HG03060 (cell line): ENCODE measurements around the gene PPP2R2B.

Experiments used
- ATAC-seq: cut with Tn5 transposase; IDR thresholded peaks from one replicate; pipeline ENCODE4 v1.9.1; 2021; ENCODE audit warnings: low read depth, moderate number of reproducible peaks; ENCODE audit not compliant: unreplicated experiment

Gene PPP2R2B

GRCh38 chr5:146789712-146790653, 88.6 kb downstream of the PPP2R2B start:
- no peak for ATAC-seq

DNA sequence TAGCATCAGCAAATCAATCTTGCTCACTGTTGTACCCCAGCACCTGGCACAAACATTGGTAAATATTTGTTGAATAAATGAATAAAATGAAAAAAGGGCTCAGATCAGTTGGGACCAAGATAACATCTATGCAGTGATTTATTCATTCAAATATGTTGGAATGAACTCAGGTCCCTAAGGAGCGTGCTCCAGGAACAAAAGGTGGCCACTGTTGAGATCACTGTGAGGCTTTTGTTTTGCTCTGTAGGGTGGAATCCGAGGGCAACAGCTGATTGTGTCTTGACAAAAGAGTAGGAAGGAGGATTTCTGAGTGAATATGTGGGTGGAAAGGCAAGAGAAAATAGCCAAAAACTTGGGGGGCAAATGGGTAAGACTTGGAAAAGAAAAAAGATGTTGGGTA, 89.7 kb downstream of the PPP2R2B start:
- no peak for ATAC-seq

DNA sequence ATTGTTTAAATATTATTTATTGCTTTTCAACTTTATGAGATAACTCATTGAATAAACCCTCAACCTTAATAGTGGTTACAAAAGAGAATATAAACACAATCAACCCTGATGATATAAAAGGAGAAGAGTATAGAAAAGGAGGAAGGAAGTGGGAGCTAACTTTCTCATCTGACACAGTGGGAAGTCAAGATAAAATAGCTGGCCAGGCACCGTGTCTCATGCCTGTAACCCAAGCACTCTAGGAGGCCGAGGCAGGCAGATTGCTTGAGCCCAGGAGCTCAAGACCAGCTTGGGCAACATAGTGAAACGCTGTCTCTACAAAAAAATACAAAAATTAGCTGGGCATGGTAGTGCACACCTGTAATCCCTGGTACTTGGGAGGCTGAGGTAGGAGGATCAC, 93.5 kb downstream of the PPP2R2B start:
- ATAC-seq = no peak

GRCh38 chr5:146781157-146781556, 97.4 kb downstream of the PPP2R2B start:
- no peak for ATAC-seq

DNA sequence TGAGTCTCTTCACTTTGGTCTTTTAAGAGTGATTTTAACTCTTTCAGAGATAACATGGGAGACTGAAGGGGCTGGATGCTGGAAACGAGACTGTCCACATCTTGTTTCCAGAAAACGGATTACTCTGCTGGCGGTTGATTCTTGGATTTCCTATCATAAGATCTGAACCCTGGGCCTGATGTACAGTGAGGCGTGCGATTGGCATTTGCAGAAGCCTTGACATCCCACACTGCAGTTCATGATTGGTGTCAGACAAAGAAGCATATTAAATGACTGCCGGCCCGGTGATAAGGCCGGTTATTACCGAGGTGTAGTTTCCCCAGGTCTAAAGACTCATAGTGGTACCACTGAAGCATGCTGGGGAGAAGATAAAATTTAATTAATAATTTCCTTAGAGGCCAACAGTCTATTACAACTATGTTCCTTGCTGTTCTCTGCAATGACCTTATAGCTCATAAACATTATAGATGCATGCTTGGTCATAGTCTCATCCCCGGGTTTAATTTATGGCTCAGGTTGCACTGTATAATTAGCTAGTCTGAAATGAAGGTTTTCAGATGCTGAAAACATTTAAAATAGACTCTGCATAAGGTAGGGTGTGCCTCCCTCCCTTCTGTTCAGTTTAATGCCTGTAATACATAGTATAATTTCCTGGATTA, 99.2 kb downstream of the PPP2R2B start:
- ATAC-seq = no peak

- no peak for ATAC-seq
Observed at GRCh38 chr5:146778795-146779194, 99.8 kb downstream of the PPP2R2B start.

DNA sequence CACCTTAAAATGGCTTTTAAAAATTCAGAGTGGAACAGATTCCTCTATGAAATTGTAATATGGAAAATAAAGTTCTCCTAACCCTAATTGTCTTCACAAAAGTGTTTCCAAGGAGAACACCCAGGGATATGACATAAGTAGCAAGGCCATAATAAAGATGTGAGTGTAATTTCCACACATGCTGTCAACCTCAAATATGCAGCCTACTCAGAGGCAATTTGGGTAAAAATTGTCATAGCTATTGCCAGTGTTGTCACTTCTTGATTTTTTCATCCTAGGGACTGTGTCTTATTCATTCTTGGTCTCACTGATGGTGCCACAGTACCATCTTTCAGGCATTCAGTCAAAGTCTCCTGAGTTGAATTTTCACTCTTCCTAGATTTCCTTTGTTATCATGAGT, 100.3 kb downstream of the PPP2R2B start:
- ATAC-seq = no peak

DNA sequence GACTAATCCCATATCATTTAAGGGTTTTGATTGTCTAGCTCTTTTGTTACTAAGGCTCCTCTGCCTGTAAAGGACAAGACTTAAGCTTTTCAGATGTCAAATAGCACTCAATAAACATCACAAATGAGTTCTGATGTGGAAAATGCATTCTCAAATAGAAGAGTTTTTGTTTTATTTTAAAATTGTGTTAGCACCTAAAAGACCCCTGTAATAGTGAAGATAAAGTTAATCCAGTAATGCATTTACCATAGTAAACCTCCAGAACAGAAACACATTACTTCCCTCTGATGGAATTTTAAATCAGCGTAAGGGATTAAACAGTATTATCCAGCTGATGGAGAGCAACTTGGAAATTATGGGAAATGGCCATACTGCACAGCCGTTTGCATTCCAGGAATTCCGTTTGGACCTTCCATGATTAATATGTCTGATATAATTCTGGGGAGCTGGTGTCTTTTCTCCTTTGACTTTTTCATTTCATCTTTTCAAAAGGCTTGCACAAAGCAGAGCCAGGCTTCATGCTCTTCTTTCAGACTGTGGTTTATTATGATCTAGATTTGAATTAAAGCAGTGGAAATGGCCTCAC, 105.6 kb downstream of the PPP2R2B start:
- ATAC-seq = no peak

DNA sequence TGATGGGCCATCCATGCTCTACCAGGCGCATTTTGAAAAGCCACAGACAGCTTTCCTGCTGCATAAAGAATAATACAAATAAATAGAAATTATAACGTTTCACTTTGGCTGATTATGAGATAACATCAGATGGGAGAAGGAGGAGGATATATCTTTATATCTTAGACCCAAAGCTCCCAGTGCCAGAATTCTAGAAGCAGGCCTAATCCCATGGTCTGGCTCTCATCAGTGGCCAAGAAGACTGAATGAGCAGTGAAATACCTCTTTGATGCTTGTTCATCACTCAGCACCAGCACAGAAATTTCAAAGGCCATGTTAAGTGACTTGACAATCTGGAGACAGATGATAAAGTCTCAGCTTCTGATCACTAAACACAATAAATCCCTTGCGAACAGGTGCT, 107.6 kb downstream of the PPP2R2B start:
- ATAC-seq = no peak

DNA sequence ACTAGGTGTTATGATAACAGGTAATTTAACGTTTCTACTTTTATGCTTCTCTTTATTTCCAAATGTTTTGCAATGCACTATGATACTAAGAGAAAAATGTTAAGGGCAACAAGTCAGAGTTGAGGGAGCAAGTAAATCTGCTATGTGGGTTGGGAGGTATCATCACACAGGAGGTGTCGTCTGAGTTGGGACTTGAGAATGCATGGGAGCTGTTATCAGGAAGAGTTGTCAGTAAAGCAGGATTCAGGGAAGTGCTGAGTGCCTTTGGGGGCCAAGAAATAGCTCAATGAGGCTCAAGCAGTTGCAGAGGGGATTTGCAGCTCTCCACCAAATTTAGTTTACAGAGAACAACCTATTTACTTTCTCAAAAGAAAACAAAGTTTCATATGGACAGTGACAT, 108.0 kb downstream of the PPP2R2B start:
- ATAC-seq = no peak

- no peak for ATAC-seq
Observed at GRCh38 chr5:146767534-146767933, 111.0 kb downstream of the PPP2R2B start.

DNA sequence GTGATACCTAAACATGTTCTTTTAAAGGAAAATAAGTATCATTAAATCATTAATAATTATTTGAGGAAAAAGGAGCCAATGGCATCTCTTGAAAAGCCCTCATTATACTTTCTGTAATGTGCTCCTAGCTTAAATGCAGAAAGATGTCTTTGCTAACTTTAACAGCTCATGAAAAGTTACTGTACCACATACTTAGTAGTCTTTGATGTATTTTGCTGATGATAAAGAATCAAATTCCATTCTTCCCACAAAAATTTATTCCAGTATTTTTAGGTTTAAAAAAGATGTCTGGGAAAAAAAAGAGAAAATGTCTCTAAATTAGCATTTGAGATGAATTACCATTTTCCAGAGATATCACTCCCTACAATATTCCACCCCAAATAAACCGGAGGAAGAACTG, 112.5 kb downstream of the PPP2R2B start:
- ATAC-seq = no peak

DNA sequence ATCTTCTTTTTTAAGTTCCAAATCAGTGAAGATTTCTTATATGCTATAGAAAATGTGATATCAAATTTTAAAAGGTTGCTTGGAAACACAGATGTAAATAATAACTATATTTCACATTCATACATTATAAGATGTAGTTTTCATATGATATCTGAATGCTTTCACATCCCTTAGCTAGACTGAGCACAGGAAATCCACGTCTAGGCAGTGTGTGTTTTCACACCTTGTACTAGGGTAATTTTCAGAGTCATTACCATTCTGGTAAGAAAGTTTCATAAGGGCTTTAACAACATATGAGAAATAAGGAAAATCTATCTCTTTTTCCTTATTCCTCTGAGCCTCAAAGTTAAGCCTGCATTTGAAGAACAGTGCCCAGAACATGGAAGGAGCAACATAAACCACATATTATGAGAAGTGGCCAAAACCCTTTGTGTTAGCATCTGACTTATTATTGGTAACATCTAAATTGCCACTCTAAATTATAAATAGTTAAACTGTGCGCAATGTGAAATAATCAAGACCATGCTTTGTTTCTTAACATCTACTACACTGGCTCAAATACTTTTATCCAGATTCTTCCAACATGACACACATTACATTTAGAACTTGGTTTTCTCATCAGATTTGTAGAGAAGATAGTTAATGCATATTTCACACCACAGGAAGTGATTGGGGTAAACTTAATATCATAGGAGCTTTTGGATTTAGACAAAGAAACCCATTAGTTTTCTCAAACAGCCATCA, 113.3 kb downstream of the PPP2R2B start:
- ATAC-seq = no peak

- ATAC-seq = no peak
Observed at GRCh38 chr5:146762830-146763229, 115.7 kb downstream of the PPP2R2B start.

- ATAC-seq = no peak
Observed at GRCh38 chr5:146761811-146762210, 116.7 kb downstream of the PPP2R2B start.

GRCh38 chr5:146758938-146759337, 119.6 kb downstream of the PPP2R2B start:
- ATAC-seq = no peak

GRCh38 chr5:146758076-146758475, 120.5 kb downstream of the PPP2R2B start:
- ATAC-seq = no peak

DNA sequence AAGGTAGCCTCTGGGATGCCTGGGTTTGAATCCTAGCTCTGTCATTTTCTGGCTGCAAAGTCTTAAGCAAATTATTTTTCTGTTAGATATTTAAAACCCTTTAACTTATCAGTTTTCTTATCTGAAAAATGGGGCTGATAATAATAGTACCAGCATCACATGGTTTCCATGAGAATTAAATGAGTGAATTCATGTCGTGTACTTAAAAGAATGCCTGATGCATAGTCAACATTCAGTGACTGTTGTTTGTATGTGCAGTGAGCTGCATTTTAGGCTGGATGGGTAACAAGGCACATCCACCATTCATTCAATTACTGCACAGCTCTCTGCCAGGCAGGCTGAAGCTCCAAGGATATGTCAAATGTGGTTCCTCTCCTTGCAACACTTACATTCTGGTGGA, 122.0 kb downstream of the PPP2R2B start:
- no peak for ATAC-seq

- no peak for ATAC-seq
Observed at GRCh38 chr5:146755793-146756192, 122.8 kb downstream of the PPP2R2B start.

- no peak for ATAC-seq
Observed at GRCh38 chr5:146754621-146755020, 123.9 kb downstream of the PPP2R2B start.

- ATAC-seq = no peak
Observed at GRCh38 chr5:146753641-146754040, 124.9 kb downstream of the PPP2R2B start.
